Measurements from ENCODE around the gene ZNF653.

Gene ZNF653

DNA sequence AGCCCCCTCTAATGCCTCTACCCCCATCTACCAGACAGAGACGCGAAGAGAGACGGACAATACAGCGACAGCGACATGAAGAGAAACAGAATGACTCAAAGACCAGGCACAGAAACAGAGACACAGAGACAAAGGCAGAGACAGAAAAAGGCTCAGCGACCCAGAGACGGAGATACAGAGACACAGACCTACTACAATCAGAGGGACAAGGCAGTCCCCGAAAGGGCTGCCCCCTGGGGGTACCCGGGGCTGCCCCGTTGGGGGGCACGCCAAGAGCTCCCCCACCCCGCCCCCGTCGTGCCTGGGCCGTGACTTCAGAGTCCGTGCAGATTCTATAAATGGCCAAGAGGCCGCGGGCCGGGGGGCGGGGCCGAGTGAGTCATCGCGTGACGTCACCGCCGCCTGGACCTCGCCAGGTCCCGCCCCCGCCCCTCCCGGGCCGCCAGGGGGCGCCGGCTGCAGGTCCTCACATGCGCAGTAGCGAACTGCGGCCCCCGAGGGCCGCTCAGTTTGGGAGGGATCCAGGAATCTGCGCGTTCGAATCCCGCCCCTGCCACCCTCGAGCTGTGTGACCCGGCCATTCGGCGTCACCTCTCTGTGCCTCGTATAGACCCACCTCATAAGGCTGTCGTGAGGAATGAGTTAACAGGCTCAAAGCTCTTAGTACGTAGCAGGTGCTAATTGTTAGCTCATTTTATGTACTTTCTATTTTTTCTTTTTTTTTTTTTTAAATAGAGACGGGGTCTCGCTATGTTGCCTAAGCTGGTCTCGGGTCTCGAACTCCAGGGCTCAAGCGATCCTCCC is 30.4 kb upstream of the ZNF653 start:
- no peak for TF ChIP-seq GATA3 (IDR thresholded peaks at IDR 0.05; ENCODE audit: low read depth, low read length)
- TF ChIP-seq GATA2 (IDR thresholded peaks at IDR 0.05; ENCODE audit: low read depth, low read length): no peak

DNA sequence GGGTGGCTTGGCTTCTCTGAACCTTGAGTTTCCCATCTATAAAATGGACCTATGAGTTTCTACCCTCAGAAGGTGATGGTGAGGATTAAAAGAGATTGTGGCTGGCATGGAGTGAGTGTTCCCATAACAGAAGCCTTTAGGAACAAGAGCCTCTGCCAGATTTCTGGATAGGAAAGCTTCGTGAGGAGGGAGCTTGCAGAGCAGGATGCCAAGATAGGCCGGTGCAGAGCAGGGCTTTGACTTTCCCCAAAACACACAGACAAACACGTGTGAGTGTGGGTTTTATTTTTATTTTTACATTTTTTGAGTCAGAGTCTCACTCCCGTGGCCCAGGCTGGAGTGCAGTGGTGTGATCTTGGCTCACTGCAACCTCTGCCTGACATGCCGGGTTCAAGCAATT is 29.3 kb upstream of the ZNF653 start:
- no peak for TF ChIP-seq GATA3 (IDR thresholded peaks at IDR 0.05; ENCODE audit: low read depth, low read length)
- no peak for TF ChIP-seq GATA2 (IDR thresholded peaks at IDR 0.05; ENCODE audit: low read depth, low read length)

DNA sequence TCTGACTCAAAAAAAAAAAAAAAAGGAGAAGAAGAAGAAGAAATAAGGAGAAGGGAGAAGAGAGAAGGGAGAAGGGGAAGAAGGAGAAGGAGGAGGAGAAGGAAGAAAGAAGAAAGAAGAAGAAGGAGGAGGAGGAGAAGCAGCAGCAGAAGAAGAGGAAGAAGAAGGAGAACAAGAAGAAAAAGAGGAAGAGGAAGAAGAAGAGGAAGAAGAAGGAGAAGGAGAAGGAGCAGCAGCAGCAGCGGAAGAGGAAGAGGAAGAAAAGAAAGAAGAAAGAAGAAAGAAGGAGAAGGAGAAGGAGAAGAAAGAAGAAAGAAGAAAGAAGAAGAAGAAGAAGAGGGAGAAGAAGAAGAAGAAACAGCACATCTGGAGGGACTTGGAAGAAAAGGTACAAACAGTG is 28.9 kb upstream of the ZNF653 start:
- TF ChIP-seq GATA3 (IDR thresholded peaks at IDR 0.05; ENCODE audit: low read depth, low read length) (no peak), GATA2 (IDR thresholded peaks at IDR 0.05; ENCODE audit: low read depth, low read length) (no peak)

DNA sequence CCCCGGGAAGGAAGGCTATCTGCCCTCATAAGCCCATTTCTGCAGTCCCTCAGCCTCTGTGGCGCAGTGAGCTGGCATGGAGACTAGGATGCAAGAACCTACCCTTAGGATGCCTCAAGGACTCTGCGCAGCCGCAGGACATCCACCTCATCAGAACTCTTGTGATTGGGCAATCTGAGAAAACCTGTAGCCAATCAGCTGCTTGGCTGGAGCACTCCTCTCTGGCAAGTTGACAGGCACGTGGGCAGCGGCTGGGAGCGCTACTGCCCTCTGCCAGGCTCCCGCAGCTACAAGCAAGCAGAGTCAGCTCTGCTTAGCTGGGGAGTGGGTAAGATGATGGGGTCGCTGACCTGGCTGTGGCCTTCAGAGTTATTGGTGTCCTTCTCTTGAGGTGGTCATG is 24.8 kb upstream of the ZNF653 start:
- no peak for TF ChIP-seq GATA2 (IDR thresholded peaks at IDR 0.05; ENCODE audit: low read depth, low read length)
- no peak for TF ChIP-seq GATA3 (IDR thresholded peaks at IDR 0.05; ENCODE audit: low read depth, low read length)

- TF ChIP-seq GATA2 (IDR thresholded peaks at IDR 0.05; ENCODE audit: low read depth, low read length): no peak
- TF ChIP-seq GATA3 (IDR thresholded peaks at IDR 0.05; ENCODE audit: low read depth, low read length): no peak
Measured at GRCh38 chr19:11528551-11529341, 23.1 kb upstream of the ZNF653 start, which contains the start of gene ECSIT. Gene ECSIT, minus strand, starts transcription at chr19:11529134. Its CDS starts 9,964 bp downstream, at chr19:11519170.

DNA sequence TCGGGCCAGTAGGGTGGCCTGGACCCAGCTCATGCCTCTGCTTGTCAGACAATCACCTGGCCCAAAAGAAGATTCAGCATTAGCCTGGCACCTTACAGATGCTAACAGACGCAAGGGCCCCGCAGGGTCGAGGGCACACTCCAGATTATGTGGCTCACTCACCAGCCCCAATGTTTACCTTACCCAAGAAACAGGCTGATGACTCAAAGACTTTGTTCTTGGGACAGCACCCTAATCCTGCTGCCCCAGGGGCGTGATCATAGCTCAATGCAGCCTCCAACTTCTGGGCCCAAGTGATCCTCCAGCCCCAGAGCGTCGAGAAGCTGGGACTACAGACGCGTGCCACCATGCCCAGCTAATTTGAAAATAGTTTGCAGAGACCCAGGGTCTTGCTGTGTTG is 13.5 kb upstream of the ZNF653 start:
- no peak for TF ChIP-seq GATA2 (IDR thresholded peaks at IDR 0.05; ENCODE audit: low read depth, low read length)

- TF ChIP-seq GATA3 (IDR thresholded peaks at IDR 0.05; ENCODE audit: low read depth, low read length) (no peak), GATA2 (IDR thresholded peaks at IDR 0.05; ENCODE audit: low read depth, low read length) (no peak)
Measured at GRCh38 chr19:11513946-11514345, 8.3 kb upstream of the ZNF653 start.

DNA sequence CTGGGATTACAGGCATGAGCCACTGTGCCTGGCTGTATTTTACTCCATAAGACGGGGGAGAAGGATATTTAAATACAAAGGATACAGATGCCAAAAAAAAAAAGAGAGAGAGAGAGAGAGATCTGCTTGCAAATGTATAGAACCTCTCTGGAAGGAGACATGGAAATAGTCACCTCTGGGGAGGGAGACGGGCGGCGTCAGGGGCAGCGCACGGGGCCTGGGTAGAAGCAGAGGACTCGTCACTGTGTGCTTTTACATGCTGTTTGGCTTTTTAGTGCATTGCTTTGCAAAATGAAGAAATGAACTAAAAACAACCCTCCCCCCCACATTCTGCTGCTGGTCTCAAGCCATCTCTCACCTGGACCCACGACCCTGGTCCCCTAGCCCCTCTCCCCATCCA is 4.8 kb upstream of the ZNF653 start:
- TF ChIP-seq GATA2 (IDR thresholded peaks at IDR 0.05; ENCODE audit: low read depth, low read length) (no peak), GATA3 (IDR thresholded peaks at IDR 0.05; ENCODE audit: low read depth, low read length) (no peak)

DNA sequence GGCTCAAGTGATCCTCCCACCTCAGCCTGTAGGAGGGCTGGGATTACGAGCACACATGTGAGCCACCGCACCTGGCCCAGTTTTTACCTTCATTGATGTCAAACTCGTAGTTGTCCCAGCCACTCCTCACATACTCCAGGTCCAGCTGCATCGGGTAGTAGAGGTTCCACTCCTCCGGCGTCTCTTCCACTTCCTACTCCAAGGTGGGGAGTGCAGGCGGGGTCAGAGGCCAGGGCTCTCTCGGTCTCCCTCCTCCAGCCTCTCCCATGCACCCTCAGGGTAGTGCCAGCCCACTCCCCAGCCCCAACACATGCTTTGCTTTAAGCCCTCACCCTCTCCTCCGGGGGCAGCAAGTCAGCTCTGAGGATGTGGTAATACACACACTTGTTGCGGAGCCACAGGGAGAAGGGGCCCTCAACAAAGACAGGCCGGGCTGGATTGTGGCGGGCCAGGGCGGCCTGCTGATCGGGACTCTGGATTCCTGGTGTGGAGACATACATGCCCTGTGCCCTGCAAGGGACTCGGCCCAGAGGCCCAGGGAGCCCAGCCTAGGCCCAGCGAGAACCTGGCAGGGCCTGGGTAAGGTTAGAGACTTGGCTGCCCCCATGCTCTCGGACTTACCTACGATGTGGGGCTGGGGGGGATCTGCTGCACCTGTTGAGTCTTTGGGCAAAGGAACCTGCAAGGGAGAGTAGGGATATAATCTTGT is 1.9 kb upstream of the ZNF653 start:
- no peak for TF ChIP-seq GATA2 (IDR thresholded peaks at IDR 0.05; ENCODE audit: low read depth, low read length)
- TF ChIP-seq GATA3 (IDR thresholded peaks at IDR 0.05; ENCODE audit: low read depth, low read length): no peak

GRCh38 chr19:11506967-11507366 is 1.3 kb upstream of the ZNF653 start:
- no peak for TF ChIP-seq GATA3 (IDR thresholded peaks at IDR 0.05; ENCODE audit: low read depth, low read length)
- no peak for TF ChIP-seq GATA2 (IDR thresholded peaks at IDR 0.05; ENCODE audit: low read depth, low read length)

DNA sequence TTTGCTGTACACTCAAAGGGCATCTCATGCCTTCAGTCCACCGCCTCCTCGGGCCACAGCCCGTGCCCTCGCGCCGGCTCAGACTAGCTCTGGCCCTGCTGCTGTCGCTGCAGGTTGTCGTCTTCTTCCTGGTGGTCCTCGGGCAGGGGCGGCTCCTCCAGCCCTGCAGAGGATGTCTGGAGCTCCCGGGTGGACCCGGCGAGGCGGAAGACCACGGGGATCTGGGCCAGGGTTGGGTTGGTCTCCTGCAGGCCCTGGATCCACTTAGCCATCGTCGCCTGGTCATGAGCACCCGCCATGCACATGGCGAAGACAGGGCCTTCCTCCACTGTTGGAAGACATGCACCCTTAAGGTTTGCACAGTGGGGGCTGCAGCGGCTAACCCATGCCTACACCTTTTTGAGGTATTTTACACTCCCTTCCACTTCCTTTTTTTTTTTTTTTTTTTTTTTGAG is 489 bp upstream of the ZNF653 start:
- TF ChIP-seq GATA2 (IDR thresholded peaks at IDR 0.05; ENCODE audit: low read depth, low read length): no peak
- TF ChIP-seq GATA3 (IDR thresholded peaks at IDR 0.05; ENCODE audit: low read depth, low read length): no peak

- TF ChIP-seq GATA3 (IDR thresholded peaks at IDR 0.05; ENCODE audit: low read depth, low read length) (no peak), GATA2 (IDR thresholded peaks at IDR 0.05; ENCODE audit: low read depth, low read length) (no peak)
Measured at GRCh38 chr19:11505032-11505503, 571 bp downstream of the ZNF653 start.

- TF ChIP-seq GATA3 (IDR thresholded peaks at IDR 0.05; ENCODE audit: low read depth, low read length) (no peak), GATA2 (IDR thresholded peaks at IDR 0.05; ENCODE audit: low read depth, low read length) (no peak)
Measured at GRCh38 chr19:11504502-11505031, 1.1 kb downstream of the ZNF653 start.

GRCh38 chr19:11499890-11500420 is 5.7 kb downstream of the ZNF653 start:
- TF ChIP-seq GATA2 (IDR thresholded peaks at IDR 0.05; ENCODE audit: low read depth, low read length) (no peak), GATA3 (IDR thresholded peaks at IDR 0.05; ENCODE audit: low read depth, low read length) (no peak)

Measured in SH-SY5Y (cell line).